Right kidney (tissue), 9 donors: ENCODE results near the gene EPB41L2.
"Not testable (repeated sequence)": the region's sequence is repeated elsewhere in the genome, so short reads cannot be mapped to it uniquely, and the experiment has no call there.

Experiments
- DNase-seq: peaks from one replicate; pipeline ENCODE4 v3.0.0-alpha.2; 2016
- long read RNA-seq, 8 donors: transcript quantifications; one replicate each; lab custom pipeline, GENCODE V29; 2026

Gene EPB41L2
- long read RNA-seq, donor 1, full-length matches to known transcripts, result 12 of 24 reads
- long read RNA-seq, donor 1, partial matches to known transcripts, result 12 of 24 reads
- long read RNA-seq, donor 1, other reads (novel, unspliced or antisense), result 0 of 24 reads
- long read RNA-seq, donor 2, partial matches to known transcripts, result 8 of 13 reads
- long read RNA-seq, donor 2, other reads (novel, unspliced or antisense), result 0 of 13 reads
- long read RNA-seq, donor 3, full-length matches to known transcripts, result 9 of 15 reads
- long read RNA-seq, donor 3, partial matches to known transcripts, result 6 of 15 reads
- long read RNA-seq, donor 3, other reads (novel, unspliced or antisense), result 0 of 15 reads
- long read RNA-seq, donor 4, partial matches to known transcripts, result 22 of 28 reads
- long read RNA-seq, donor 4, other reads (novel, unspliced or antisense), result 0 of 28 reads
- long read RNA-seq, donor 5, full-length matches to known transcripts, result 10 of 10 reads
- long read RNA-seq, donor 5, partial matches to known transcripts, result 0 of 10 reads
- long read RNA-seq, donor 5, other reads (novel, unspliced or antisense), result 0 of 10 reads
- long read RNA-seq, donor 6, full-length matches to known transcripts, result 11 of 24 reads
- long read RNA-seq, donor 6, partial matches to known transcripts, result 13 of 24 reads
- long read RNA-seq, donor 6, other reads (novel, unspliced or antisense), result 0 of 24 reads
- long read RNA-seq, donor 7, full-length matches to known transcripts, result 34 of 63 reads
- long read RNA-seq, donor 7, partial matches to known transcripts, result 29 of 63 reads
- long read RNA-seq, donor 7, other reads (novel, unspliced or antisense), result 0 of 63 reads
- long read RNA-seq, donor 8, full-length matches to known transcripts, result 13 of 28 reads
- long read RNA-seq, donor 8, partial matches to known transcripts, result 15 of 28 reads
- long read RNA-seq, donor 8, other reads (novel, unspliced or antisense), result 0 of 28 reads

- DNase-seq, result peak; percentile 89
Observed at GRCh38 chr6:131063028-131063763, at the start of gene EPB41L2. EPB41L2 (minus strand) TSS chr6:131063245; CDS start chr6:130956485, 106,760 bp downstream.

- no peak for DNase-seq
Observed at GRCh38 chr6:131112249-131112648, 49.2 kb upstream of the EPB41L2 start.

- DNase-seq, result no peak
Observed at GRCh38 chr6:131107151-131107550, 44.1 kb upstream of the EPB41L2 start.

- DNase-seq, result no peak
Observed at GRCh38 chr6:131103901-131104300, 40.9 kb upstream of the EPB41L2 start.

GRCh38 chr6:131103296-131103695 lies 40.3 kb upstream of the EPB41L2 start:
- no peak for DNase-seq

- DNase-seq, result no peak
Observed at GRCh38 chr6:131101911-131102680, 39.1 kb upstream of the EPB41L2 start.

GRCh38 chr6:131096786-131097185 lies 33.7 kb upstream of the EPB41L2 start:
- DNase-seq, result no peak

GRCh38 chr6:131093334-131093733 lies 30.3 kb upstream of the EPB41L2 start:
- DNase-seq, result no peak

GRCh38 chr6:131091944-131092343 lies 28.9 kb upstream of the EPB41L2 start:
- DNase-seq, result not testable (repeated sequence)

- not testable (repeated sequence) for DNase-seq
Observed at GRCh38 chr6:131090339-131090738, 27.3 kb upstream of the EPB41L2 start.

GRCh38 chr6:131084982-131085381 lies 21.9 kb upstream of the EPB41L2 start:
- DNase-seq, result no peak

GRCh38 chr6:131083687-131084086 lies 20.6 kb upstream of the EPB41L2 start:
- DNase-seq, result no peak

GRCh38 chr6:131082335-131082734 lies 19.3 kb upstream of the EPB41L2 start:
- DNase-seq, result no peak

- no peak for DNase-seq
Observed at GRCh38 chr6:131080084-131080483, 17.0 kb upstream of the EPB41L2 start.

GRCh38 chr6:131073577-131073976 lies 10.5 kb upstream of the EPB41L2 start:
- DNase-seq, result no peak

GRCh38 chr6:131070061-131070460 lies 7.0 kb upstream of the EPB41L2 start:
- DNase-seq, result no peak

GRCh38 chr6:131068165-131068564 lies 5.1 kb upstream of the EPB41L2 start:
- DNase-seq, result no peak

GRCh38 chr6:131067521-131067920 lies 4.5 kb upstream of the EPB41L2 start:
- DNase-seq, result no peak

- no peak for DNase-seq
Observed at GRCh38 chr6:131065824-131066171, 2.8 kb upstream of the EPB41L2 start.

GRCh38 chr6:131065112-131065823 lies 2.2 kb upstream of the EPB41L2 start:
- DNase-seq, result no peak

GRCh38 chr6:131063764-131064272 lies 773 bp upstream of the EPB41L2 start:
- no peak for DNase-seq
